Measurements from ENCODE around the gene ACTL8.

Gene ACTL8

GRCh38 chr1:17755120-17755519 lies at the start of gene ACTL8:
ACTL8 (plus strand) TSS chr1:17755333; CDS start chr1:17823009, 67,676 bp downstream.
- Histone ChIP-seq H3K27ac (ENCODE audit: low read depth, low read length) (no peak within 1 kb of the TSS), H3K27me3 (ENCODE audit: control insufficient read depth in 1 of 2, insufficient read depth in 2 of 2, low read length in 2 of 2) (no peaks in the 10 kb centered on the region), H3K4me3 (ENCODE audit: low read depth in 1 of 2, low read length in 2 of 2) (no peak within 1 kb of the TSS), H3K9ac (ENCODE audit: low read length) (no peak within 1 kb of the TSS), H3K4me1 (ENCODE audit: insufficient read depth, low read length) (no peaks in the 10 kb centered on the region), H3K9me3 (ENCODE audit: low read length) (peaks cover 18% of the 10 kb centered on the region), H3K36me3 (ENCODE audit: insufficient read depth, low read length) (no peaks in the 10 kb centered on the region)

GRCh38 chr1:17706445-17706844 lies 48.7 kb upstream of the ACTL8 start:
- Histone ChIP-seq H3K4me1 (ENCODE audit: insufficient read depth, low read length) (no peaks in the 10 kb centered on the region), H3K36me3 (ENCODE audit: insufficient read depth, low read length) (no peaks in the 10 kb centered on the region), H3K27ac (ENCODE audit: low read depth, low read length) (no peak overlapping the region), H3K9me3 (ENCODE audit: low read length) (no peaks in the 10 kb centered on the region), H3K27me3 (ENCODE audit: control insufficient read depth in 1 of 2, insufficient read depth in 2 of 2, low read length in 2 of 2) (no peaks in the 10 kb centered on the region), H3K9ac (ENCODE audit: low read length) (no peak overlapping the region), H3K4me3 (ENCODE audit: low read depth in 1 of 2, low read length in 2 of 2) (no peak overlapping the region)

GRCh38 chr1:17709981-17710380 lies 45.2 kb upstream of the ACTL8 start:
- no peaks in the 10 kb centered on the region for H3K9me3 ChIP-seq (ENCODE audit: low read length)
- no peaks in the 10 kb centered on the region for H3K36me3 ChIP-seq (ENCODE audit: insufficient read depth, low read length)
- H3K4me1 ChIP-seq (ENCODE audit: insufficient read depth, low read length): no peaks in the 10 kb centered on the region
- H3K27ac ChIP-seq (ENCODE audit: low read depth, low read length): no peak overlapping the region
- no peak overlapping the region for H3K9ac ChIP-seq (ENCODE audit: low read length)
- no peaks in the 10 kb centered on the region for H3K27me3 ChIP-seq (ENCODE audit: control insufficient read depth in 1 of 2, insufficient read depth in 2 of 2, low read length in 2 of 2)
- H3K4me3 ChIP-seq (ENCODE audit: low read depth in 1 of 2, low read length in 2 of 2): no peak overlapping the region

GRCh38 chr1:17710889-17711576 lies 44.1 kb upstream of the ACTL8 start:
- Histone ChIP-seq H3K27me3 (ENCODE audit: control insufficient read depth in 1 of 2, insufficient read depth in 2 of 2, low read length in 2 of 2) (no peaks in the 10 kb centered on the region), H3K27ac (ENCODE audit: low read depth, low read length) (no peak overlapping the region), H3K9me3 (ENCODE audit: low read length) (no peaks in the 10 kb centered on the region), H3K4me3 (ENCODE audit: low read depth in 1 of 2, low read length in 2 of 2) (no peak overlapping the region), H3K9ac (ENCODE audit: low read length) (no peak overlapping the region), H3K4me1 (ENCODE audit: insufficient read depth, low read length) (no peaks in the 10 kb centered on the region), H3K36me3 (ENCODE audit: insufficient read depth, low read length) (no peaks in the 10 kb centered on the region)

GRCh38 chr1:17711577-17711910 lies 43.6 kb upstream of the ACTL8 start:
- Histone ChIP-seq H3K9ac (ENCODE audit: low read length) (no peak overlapping the region), H3K36me3 (ENCODE audit: insufficient read depth, low read length) (no peaks in the 10 kb centered on the region), H3K9me3 (ENCODE audit: low read length) (no peaks in the 10 kb centered on the region), H3K27ac (ENCODE audit: low read depth, low read length) (no peak overlapping the region), H3K27me3 (ENCODE audit: control insufficient read depth in 1 of 2, insufficient read depth in 2 of 2, low read length in 2 of 2) (no peaks in the 10 kb centered on the region), H3K4me3 (ENCODE audit: low read depth in 1 of 2, low read length in 2 of 2) (no peak overlapping the region), H3K4me1 (ENCODE audit: insufficient read depth, low read length) (no peaks in the 10 kb centered on the region)

- Histone ChIP-seq H3K27ac (ENCODE audit: low read depth, low read length) (no peak overlapping the region), H3K27me3 (ENCODE audit: control insufficient read depth in 1 of 2, insufficient read depth in 2 of 2, low read length in 2 of 2) (peaks cover 0 to 2% of the 10 kb centered on the region in 2 donors), H3K9me3 (ENCODE audit: low read length) (no peaks in the 10 kb centered on the region), H3K4me3 (ENCODE audit: low read depth in 1 of 2, low read length in 2 of 2) (no peak overlapping the region), H3K36me3 (ENCODE audit: insufficient read depth, low read length) (no peaks in the 10 kb centered on the region), H3K4me1 (ENCODE audit: insufficient read depth, low read length) (no peaks in the 10 kb centered on the region), H3K9ac (ENCODE audit: low read length) (no peak overlapping the region)
These were observed 43.2 kb upstream of the ACTL8 start for GRCh38 chr1:17711941-17712340.

GRCh38 chr1:17713993-17714392 lies 41.1 kb upstream of the ACTL8 start:
- no peaks in the 10 kb centered on the region for H3K36me3 ChIP-seq (ENCODE audit: insufficient read depth, low read length)
- no peak overlapping the region for H3K9ac ChIP-seq (ENCODE audit: low read length)
- H3K9me3 ChIP-seq (ENCODE audit: low read length): no peaks in the 10 kb centered on the region
- peaks cover 9% of the 10 kb centered on the region for H3K4me1 ChIP-seq (ENCODE audit: insufficient read depth, low read length)
- H3K4me3 ChIP-seq (ENCODE audit: low read depth in 1 of 2, low read length in 2 of 2): no peak overlapping the region
- H3K27me3 ChIP-seq (ENCODE audit: control insufficient read depth in 1 of 2, insufficient read depth in 2 of 2, low read length in 2 of 2): peaks cover 0 to 3% of the 10 kb centered on the region in 2 donors
- H3K27ac ChIP-seq (ENCODE audit: low read depth, low read length): no peak overlapping the region

- no peak overlapping the region for H3K9ac ChIP-seq (ENCODE audit: low read length)
- H3K27ac ChIP-seq (ENCODE audit: low read depth, low read length): no peak overlapping the region
- peaks cover 0 to 3% of the 10 kb centered on the region in 2 donors for H3K27me3 ChIP-seq (ENCODE audit: control insufficient read depth in 1 of 2, insufficient read depth in 2 of 2, low read length in 2 of 2)
- H3K9me3 ChIP-seq (ENCODE audit: low read length): no peaks in the 10 kb centered on the region
- H3K36me3 ChIP-seq (ENCODE audit: insufficient read depth, low read length): no peaks in the 10 kb centered on the region
- H3K4me3 ChIP-seq (ENCODE audit: low read depth in 1 of 2, low read length in 2 of 2): no peak overlapping the region
- H3K4me1 ChIP-seq (ENCODE audit: insufficient read depth, low read length): peaks cover 9% of the 10 kb centered on the region
These were observed 37.3 kb upstream of the ACTL8 start for GRCh38 chr1:17717594-17718535.

- H3K9ac ChIP-seq (ENCODE audit: low read length): no peak overlapping the region
- H3K27ac ChIP-seq (ENCODE audit: low read depth, low read length): no peak overlapping the region
- H3K36me3 ChIP-seq (ENCODE audit: insufficient read depth, low read length): no peaks in the 10 kb centered on the region
- H3K9me3 ChIP-seq (ENCODE audit: low read length): no peaks in the 10 kb centered on the region
- peaks cover 0 to 3% of the 10 kb centered on the region in 2 donors for H3K27me3 ChIP-seq (ENCODE audit: control insufficient read depth in 1 of 2, insufficient read depth in 2 of 2, low read length in 2 of 2)
- H3K4me1 ChIP-seq (ENCODE audit: insufficient read depth, low read length): peaks cover 9% of the 10 kb centered on the region
- H3K4me3 ChIP-seq (ENCODE audit: low read depth in 1 of 2, low read length in 2 of 2): no peak overlapping the region
These were observed 35.3 kb upstream of the ACTL8 start for GRCh38 chr1:17719874-17720273.

GRCh38 chr1:17721444-17721843 lies 33.7 kb upstream of the ACTL8 start:
- Histone ChIP-seq H3K36me3 (ENCODE audit: insufficient read depth, low read length) (no peaks in the 10 kb centered on the region), H3K4me3 (ENCODE audit: low read depth in 1 of 2, low read length in 2 of 2) (no peak overlapping the region), H3K27me3 (ENCODE audit: control insufficient read depth in 1 of 2, insufficient read depth in 2 of 2, low read length in 2 of 2) (peaks cover 0 to 3% of the 10 kb centered on the region in 2 donors), H3K9ac (ENCODE audit: low read length) (no peak overlapping the region), H3K9me3 (ENCODE audit: low read length) (no peaks in the 10 kb centered on the region), H3K27ac (ENCODE audit: low read depth, low read length) (no peak overlapping the region), H3K4me1 (ENCODE audit: insufficient read depth, low read length) (peaks cover 9% of the 10 kb centered on the region)

- Histone ChIP-seq H3K9me3 (ENCODE audit: low read length) (no peaks in the 10 kb centered on the region), H3K27me3 (ENCODE audit: control insufficient read depth in 1 of 2, insufficient read depth in 2 of 2, low read length in 2 of 2) (no peaks in the 10 kb centered on the region), H3K4me1 (ENCODE audit: insufficient read depth, low read length) (no peaks in the 10 kb centered on the region), H3K27ac (ENCODE audit: low read depth, low read length) (no peak overlapping the region), H3K4me3 (ENCODE audit: low read depth in 1 of 2, low read length in 2 of 2) (no peak overlapping the region), H3K9ac (ENCODE audit: low read length) (no peak overlapping the region), H3K36me3 (ENCODE audit: insufficient read depth, low read length) (no peaks in the 10 kb centered on the region)
These were observed 31.4 kb upstream of the ACTL8 start for GRCh38 chr1:17723684-17724083.
